Measurements from ENCODE around the gene CCNY.

- TF ChIP-seq, protein P1, sequence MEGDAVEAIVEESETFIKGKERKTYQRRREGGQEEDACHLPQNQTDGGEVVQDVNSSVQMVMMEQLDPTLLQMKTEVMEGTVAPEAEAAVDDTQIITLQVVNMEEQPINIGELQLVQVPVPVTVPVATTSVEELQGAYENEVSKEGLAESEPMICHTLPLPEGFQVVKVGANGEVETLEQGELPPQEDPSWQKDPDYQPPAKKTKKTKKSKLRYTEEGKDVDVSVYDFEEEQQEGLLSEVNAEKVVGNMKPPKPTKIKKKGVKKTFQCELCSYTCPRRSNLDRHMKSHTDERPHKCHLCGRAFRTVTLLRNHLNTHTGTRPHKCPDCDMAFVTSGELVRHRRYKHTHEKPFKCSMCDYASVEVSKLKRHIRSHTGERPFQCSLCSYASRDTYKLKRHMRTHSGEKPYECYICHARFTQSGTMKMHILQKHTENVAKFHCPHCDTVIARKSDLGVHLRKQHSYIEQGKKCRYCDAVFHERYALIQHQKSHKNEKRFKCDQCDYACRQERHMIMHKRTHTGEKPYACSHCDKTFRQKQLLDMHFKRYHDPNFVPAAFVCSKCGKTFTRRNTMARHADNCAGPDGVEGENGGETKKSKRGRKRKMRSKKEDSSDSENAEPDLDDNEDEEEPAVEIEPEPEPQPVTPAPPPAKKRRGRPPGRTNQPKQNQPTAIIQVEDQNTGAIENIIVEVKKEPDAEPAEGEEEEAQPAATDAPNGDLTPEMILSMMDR (IDR thresholded peaks at IDR 0.05) = no peak
- no peak for TF ChIP-seq POLR2AphosphoS5 (IDR thresholded peaks at IDR 0.05)
These were observed 76.7 kb downstream of the CCNY start for GRCh38 chr10:35412900-35413491.

Measured in prostate gland (tissue), 2 donors.